GM20431 (cell line): Measurements from ENCODE around the gene MEST.
"Not testable (repeated sequence)": the region's sequence is repeated elsewhere in the genome, so short reads cannot be mapped to it uniquely, and the experiment has no call there.

Source experiments
- in situ Hi-C: fragments of 300-500 bp; cut with MseI, MboI; formaldehyde crosslinking; loops from one replicate; pipeline ENCODE4 v1.15.0; 2020; ENCODE audit warnings: low sequenced_read_pairs; ENCODE audit not compliant: unreplicated experiment

MEST gene

GRCh38 chr7:130491841-130492522 lies at the start of gene MEST:
TSS of gene MEST (plus strand) at chr7:130492085. CDS start at chr7:130492314, 229 bp downstream.
- in situ Hi-C loops = no loop called here

- in situ Hi-C loops = no loop called here
Measured at GRCh38 chr7:130442601-130443000, 49.3 kb upstream of the MEST start.

GRCh38 chr7:130444234-130444633 lies 47.7 kb upstream of the MEST start:
- in situ Hi-C loops = no loop called here

GRCh38 chr7:130444751-130445407 lies 47.0 kb upstream of the MEST start:
- in situ Hi-C loops = no loop called here

GRCh38 chr7:130446259-130446658 lies 45.6 kb upstream of the MEST start:
- in situ Hi-C loops = no loop called here

GRCh38 chr7:130451344-130451743 lies 40.5 kb upstream of the MEST start:
- in situ Hi-C loops = not testable (repeated sequence)

- in situ Hi-C loops = no loop called here
Measured at GRCh38 chr7:130452951-130453350, 38.9 kb upstream of the MEST start.

GRCh38 chr7:130454959-130455358 lies 36.9 kb upstream of the MEST start:
- in situ Hi-C loops = no loop called here

- in situ Hi-C loops = no loop called here
Measured at GRCh38 chr7:130458257-130458656, 33.6 kb upstream of the MEST start.

GRCh38 chr7:130461272-130461671 lies 30.6 kb upstream of the MEST start:
- in situ Hi-C loops = no loop called here

- in situ Hi-C loops = no loop called here
Measured at GRCh38 chr7:130463553-130464434, 28.1 kb upstream of the MEST start.

- in situ Hi-C loops = no loop called here
Measured at GRCh38 chr7:130468612-130469011, 23.3 kb upstream of the MEST start.

- in situ Hi-C loops = no loop called here
Measured at GRCh38 chr7:130471974-130472373, 19.9 kb upstream of the MEST start.

GRCh38 chr7:130473289-130473688 lies 18.6 kb upstream of the MEST start:
- in situ Hi-C loops = no loop called here

GRCh38 chr7:130473876-130474275 lies 18.0 kb upstream of the MEST start:
- in situ Hi-C loops = no loop called here

GRCh38 chr7:130475776-130476175 lies 16.1 kb upstream of the MEST start:
- in situ Hi-C loops = no loop called here

- in situ Hi-C loops = no loop called here
Measured at GRCh38 chr7:130476297-130477150, 15.4 kb upstream of the MEST start.

GRCh38 chr7:130478991-130479390 lies 12.9 kb upstream of the MEST start:
- in situ Hi-C loops = no loop called here

GRCh38 chr7:130479716-130480400 lies 12.0 kb upstream of the MEST start:
- in situ Hi-C loops = no loop called here
